Measurements from ENCODE around the gene MED27. TPM values are rescaled to one million over a fixed set of nuclear protein-coding genes. Genes with fewer than 3 reads are reported as not detected.

MED27 gene
- total and polyA plus RNA-seq, 2 of the 13 experiments (the other 11 are each of a cell fraction or from before 2014, with no cell fraction given) = 16.9 to 19.0 TPM

DNA sequence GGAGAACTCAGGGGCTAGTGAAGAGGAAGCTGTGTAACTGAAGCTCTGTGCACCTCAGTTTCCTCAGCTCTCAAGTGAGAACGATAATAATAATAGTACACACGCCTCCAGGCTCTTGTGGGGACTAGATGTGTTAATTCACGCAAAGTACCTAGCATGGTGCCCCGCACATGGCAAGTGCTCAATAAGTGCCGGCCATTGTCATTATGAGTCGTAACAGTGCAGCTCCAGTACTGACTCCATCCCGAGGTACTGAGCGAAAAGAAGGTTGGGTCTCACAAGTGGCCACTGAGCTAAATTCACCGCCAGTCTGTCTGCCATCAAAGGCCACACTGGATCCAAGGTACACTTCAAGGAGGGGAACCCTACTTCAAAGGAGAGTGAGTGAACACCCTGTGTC, 40.4 kb downstream of the MED27 start:
- Histone ChIP-seq H3K36me3 (replicated peaks in 1 of 2; ENCODE audit: control insufficient read depth in 1 of 2, insufficient read depth in 2 of 2, low read length in 2 of 2) (no peaks in the 10 kb centered on the region; a peak in 1 of 5 replicates), H3K27me3 (ENCODE audit: control insufficient read depth in 1 of 2, insufficient read depth in 2 of 2, low read length in 2 of 2) (no peaks in the 10 kb centered on the region), H3K27ac (ENCODE audit: extremely low read length, insufficient read depth, low read length) (no peak overlapping the region), H3K4me1 (ENCODE audit: insufficient read depth, low read length) (peaks cover 16% of the 10 kb centered on the region), H3K9ac (ENCODE audit: insufficient read depth, low read depth, low read length) (no peak overlapping the region), H4K20me1 (ENCODE audit: insufficient read depth, low read length) (no peaks in the 10 kb centered on the region), H3K79me2 (ENCODE audit: insufficient read depth, low read length) (no peaks in the 10 kb centered on the region), H2AFZ (ENCODE audit: low read length) (no peak overlapping the region), H3K4me3 (replicated peaks in 1 of 3; ENCODE audit: insufficient read depth in 1 of 3, low read depth in 2 of 3, low read length in 3 of 3) (no peak overlapping the region), H3K4me2 (ENCODE audit: low read depth, low read length) (no peak overlapping the region), H3K9me3 (ENCODE audit: low read length) (no peaks in the 10 kb centered on the region)
- ChIA-PET CTCF (ENCODE audit: low intra/inter-chr PET ratio, low total read pairs) (no interaction called here), POLR2A (no interaction called here)
- BruUV-seq (replicated peaks) = no TSS peak
- DNase-seq (ENCODE audit: low spot score) (no peak), ATAC-seq (no peak), FAIRE-seq (no peak)
- intact Hi-C loops (cut with micrococcal nuclease; ENCODE audit: unreplicated experiment) = no loop called here
- in situ Hi-C loops (cut with HindIII; ENCODE audit: extremely low pct_ligation_motif_present, low pct_unique_long_range_greater_than_20kb) = no loop called here
- WGBS (ENCODE audit: low lambda C conversion rate) = 96% methylated on average over 9 of the region's 9 CpGs
- no peak for TF ChIP-seq TBX2 (CRISPR knock-in tag; IDR thresholded peaks at IDR 0.05; ENCODE audit: borderline replicate concordance)
- TF ChIP-seq FOXJ3 (CRISPR knock-in tag; IDR thresholded peaks at IDR 0.05; ENCODE audit: borderline replicate concordance) = no peak
- TF ChIP-seq, protein P1, sequence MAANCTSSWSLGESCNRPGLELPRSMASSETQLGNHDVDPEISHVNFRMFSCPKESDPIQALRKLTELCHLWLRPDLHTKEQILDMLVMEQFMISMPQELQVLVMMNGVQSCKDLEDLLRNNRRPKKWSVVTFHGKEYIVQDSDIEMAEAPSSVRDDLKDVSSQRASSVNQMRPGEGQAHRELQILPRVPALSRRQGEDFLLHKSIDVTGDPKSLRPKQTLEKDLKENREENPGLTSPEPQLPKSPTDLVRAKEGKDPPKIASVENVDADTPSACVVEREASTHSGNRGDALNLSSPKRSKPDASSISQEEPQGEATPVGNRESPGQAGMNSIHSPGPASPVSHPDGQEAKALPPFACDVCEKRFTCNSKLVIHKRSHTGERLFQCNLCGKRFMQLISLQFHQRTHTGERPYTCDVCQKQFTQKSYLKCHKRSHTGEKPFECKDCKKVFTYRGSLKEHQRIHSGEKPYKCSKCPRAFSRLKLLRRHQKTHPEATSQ (CRISPR knock-in tag; IDR thresholded peaks at IDR 0.05; ENCODE audit: borderline replicate concordance) = no peak
- no peak for TF ChIP-seq MEIS1 (CRISPR knock-in tag; IDR thresholded peaks at IDR 0.05; ENCODE audit: borderline replicate concordance)
- TF ChIP-seq PHB2 (IDR thresholded peaks at IDR 0.05; ENCODE audit: partially characterized antibody) = no peak
- TF ChIP-seq ZNF773 (CRISPR knock-in tag; IDR thresholded peaks at IDR 0.05; ENCODE audit: borderline replicate concordance) = no peak
- TF ChIP-seq, protein P2, sequence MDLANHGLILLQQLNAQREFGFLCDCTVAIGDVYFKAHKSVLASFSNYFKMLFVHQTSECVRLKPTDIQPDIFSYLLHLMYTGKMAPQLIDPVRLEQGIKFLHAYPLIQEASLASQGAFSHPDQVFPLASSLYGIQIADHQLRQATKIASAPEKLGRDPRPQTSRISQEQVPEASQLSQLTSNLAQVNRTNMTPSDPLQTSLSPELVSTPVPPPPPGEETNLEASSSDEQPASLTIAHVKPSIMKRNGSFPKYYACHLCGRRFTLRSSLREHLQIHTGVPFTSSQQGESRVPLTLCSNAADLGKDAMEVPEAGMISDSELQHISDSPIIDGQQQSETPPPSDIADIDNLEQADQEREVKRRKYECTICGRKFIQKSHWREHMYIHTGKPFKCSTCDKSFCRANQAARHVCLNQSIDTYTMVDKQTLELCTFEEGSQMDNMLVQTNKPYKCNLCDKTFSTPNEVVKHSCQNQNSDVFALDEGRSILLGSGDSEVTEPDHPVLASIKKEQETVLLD (CRISPR knock-in tag; IDR thresholded peaks at IDR 0.05; ENCODE audit: low read depth) = no peak
- no peak for TF ChIP-seq ZNF883 (CRISPR knock-in tag; IDR thresholded peaks at IDR 0.05; ENCODE audit: not compliant biosample characterization)
- no peak for TF ChIP-seq ZNF10 (CRISPR knock-in tag; IDR thresholded peaks at IDR 0.05; ENCODE audit: borderline replicate concordance, low read depth)
- TF ChIP-seq KAT2B (IDR thresholded peaks at IDR 0.05; ENCODE audit: borderline replicate concordance, low read depth, low read length) = no peak
- no peak for TF ChIP-seq MEF2D (CRISPR knock-in tag; IDR thresholded peaks at IDR 0.05)
- TF ChIP-seq, protein P3, sequence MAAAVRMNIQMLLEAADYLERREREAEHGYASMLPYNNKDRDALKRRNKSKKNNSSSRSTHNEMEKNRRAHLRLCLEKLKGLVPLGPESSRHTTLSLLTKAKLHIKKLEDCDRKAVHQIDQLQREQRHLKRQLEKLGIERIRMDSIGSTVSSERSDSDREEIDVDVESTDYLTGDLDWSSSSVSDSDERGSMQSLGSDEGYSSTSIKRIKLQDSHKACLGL (CRISPR knock-in tag; IDR thresholded peaks at IDR 0.05) = no peak
- no peak for TF ChIP-seq ZNF501 (CRISPR knock-in tag; IDR thresholded peaks at IDR 0.05)
- TF ChIP-seq, protein P4, sequence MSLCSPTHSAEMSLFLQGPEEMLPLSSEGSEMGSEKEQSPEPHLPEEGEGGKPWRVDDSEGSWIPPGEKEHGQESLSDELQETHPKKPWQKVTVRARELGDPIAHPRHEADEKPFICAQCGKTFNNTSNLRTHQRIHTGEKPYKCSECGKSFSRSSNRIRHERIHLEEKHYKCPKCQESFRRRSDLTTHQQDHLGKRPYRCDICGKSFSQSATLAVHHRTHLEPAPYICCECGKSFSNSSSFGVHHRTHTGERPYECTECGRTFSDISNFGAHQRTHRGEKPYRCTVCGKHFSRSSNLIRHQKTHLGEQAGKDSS (CRISPR knock-in tag; IDR thresholded peaks at IDR 0.05; ENCODE audit: borderline replicate concordance, low read depth) = no peak
- TF ChIP-seq ZNF329 (CRISPR knock-in tag; IDR thresholded peaks at IDR 0.05; ENCODE audit: low read depth) = no peak
- TF ChIP-seq, protein P5, sequence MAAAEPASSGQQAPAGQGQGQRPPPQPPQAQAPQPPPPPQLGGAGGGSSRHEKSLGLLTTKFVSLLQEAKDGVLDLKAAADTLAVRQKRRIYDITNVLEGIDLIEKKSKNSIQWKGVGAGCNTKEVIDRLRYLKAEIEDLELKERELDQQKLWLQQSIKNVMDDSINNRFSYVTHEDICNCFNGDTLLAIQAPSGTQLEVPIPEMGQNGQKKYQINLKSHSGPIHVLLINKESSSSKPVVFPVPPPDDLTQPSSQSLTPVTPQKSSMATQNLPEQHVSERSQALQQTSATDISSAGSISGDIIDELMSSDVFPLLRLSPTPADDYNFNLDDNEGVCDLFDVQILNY (CRISPR knock-in tag; conservative IDR thresholded peaks at IDR 0.05) = no peak
- no peak for TF ChIP-seq CHCHD3 (CRISPR knock-in tag; IDR thresholded peaks at IDR 0.05)
- TF ChIP-seq ZEB1 (IDR thresholded peaks at IDR 0.05; ENCODE audit: insufficient replicate concordance, low read depth) = no peak
- no peak for TF ChIP-seq ZNF331 (CRISPR knock-in tag; IDR thresholded peaks at IDR 0.05)
- TF ChIP-seq ZFP36 (IDR thresholded peaks at IDR 0.05; ENCODE audit: borderline replicate concordance, low read depth, low read length, partially characterized antibody) = no peak
